ENCODE data around the gene PACSIN2. TPM values are rescaled to one million over a fixed set of nuclear protein-coding genes. Genes with fewer than 3 reads are reported as not detected.

The PACSIN2 gene
- polyA plus RNA-seq, 2 of the 4 experiments (the other 2 are of a cell fraction) = 60.3 to 94.0 TPM

DNA sequence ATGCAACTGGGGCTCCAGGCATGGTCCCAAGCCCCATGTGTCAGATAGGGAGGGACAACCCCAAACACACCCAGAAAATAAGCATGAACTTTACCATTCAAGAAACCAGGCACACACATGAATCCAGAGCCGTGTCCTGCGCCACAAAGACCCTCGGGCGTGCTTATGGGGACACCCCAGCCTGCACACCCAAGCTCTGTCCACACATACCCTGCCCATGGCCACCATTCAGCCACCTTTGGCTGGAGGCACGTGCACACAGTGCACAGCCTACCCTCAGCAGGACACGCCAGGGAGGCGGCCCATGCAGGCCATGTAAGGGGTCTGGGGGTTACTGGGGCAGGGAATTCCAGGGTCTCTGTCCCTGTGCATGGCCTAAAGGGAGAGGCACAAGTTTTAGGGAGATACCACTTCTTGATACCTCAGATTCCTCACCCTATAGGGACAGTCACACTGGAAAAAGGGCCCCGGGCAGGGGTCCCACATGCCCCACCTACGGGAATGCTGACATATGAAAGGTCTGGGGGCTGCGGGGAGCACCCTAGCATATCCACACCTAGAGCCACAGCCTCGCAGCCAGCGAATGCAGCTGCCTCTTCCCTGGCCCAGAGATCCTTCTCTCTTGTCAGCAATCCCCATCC, 20.6 kb downstream of the PACSIN2 start:
- TF ChIP-seq KDM1A (IDR thresholded peaks at IDR 0.05; ENCODE audit: low read depth) (no peak), POLR2A (IDR thresholded peaks at IDR 0.05; ENCODE audit: low read length) (0 out of 2 replicates have a peak, but pooled peaks have one; percentile 7), HDAC2 (IDR thresholded peaks at IDR 0.05) (no peak)
- TF ChIP-seq, protein P1, sequence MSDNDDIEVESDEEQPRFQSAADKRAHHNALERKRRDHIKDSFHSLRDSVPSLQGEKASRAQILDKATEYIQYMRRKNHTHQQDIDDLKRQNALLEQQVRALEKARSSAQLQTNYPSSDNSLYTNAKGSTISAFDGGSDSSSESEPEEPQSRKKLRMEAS (IDR thresholded peaks at IDR 0.05) = peak; percentile 32; the same call in 1 of the 2 replicates
- Histone ChIP-seq H3K27ac (peak overlapping the region; percentile 95 to 99), H3K4me2 (peak overlapping the region; percentile 100), H3K9me3 (no peaks in the 10 kb centered on the region), H3K4me1 (peaks cover 90% of the 10 kb centered on the region), H3K4me3 (peak overlapping the region; percentile 52)
- FAIRE-seq = no peak
- peak; percentile 10 to 35; a peak in 3 of 6 replicates for ATAC-seq
- WGBS (ENCODE audit: missing lambda C conversion rate) = 15% methylated on average over 5 of the region's 12 CpGs
- ChIA-PET POLR2A (interaction anchor here (0.9 to 3.0 kb wide), 2 partner anchors 9 to 21 kb away, joined by 3 to 25 read pairs; partner anchors contain the start of gene PACSIN2), CTCF (interaction anchor here (0.8 to 2.7 kb wide), 4 partner anchors 40 to 127 kb away, joined by 3 to 13 read pairs (median 4); no protein-coding TSS in a partner anchor)
- no peak for DNase-seq (ENCODE audit: low read depth in 1 of 2, low spot score in 1 of 2)

DNA sequence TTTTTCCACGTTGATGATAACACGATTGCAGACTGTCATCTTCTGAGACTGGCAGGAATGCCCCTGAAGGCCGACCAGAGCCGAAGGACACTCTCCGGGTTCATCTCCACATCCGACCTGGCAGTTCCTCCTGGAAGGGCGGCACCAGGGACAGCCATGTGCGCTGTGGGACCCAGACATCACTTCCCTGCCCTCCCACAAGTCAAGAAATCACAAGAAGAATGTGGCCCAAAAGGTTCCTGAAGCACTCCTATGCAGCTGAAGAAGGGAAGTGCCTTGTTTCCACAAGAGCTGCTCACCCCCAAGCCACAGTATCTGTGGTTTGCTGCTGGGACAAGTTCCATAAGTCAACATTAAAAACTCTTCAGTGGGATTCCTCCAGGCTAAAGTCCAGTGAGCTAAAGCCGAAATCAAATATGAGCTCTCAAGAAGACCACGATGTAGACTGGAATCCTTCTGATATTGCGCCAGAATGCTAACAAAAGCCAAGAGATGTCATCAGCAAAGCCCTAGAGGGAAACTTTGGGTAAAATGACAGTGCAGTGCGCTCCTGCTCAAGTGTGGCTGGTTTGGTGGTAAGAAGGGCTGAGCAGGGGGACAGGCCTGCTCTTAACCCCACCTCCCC, 21.2 kb downstream of the PACSIN2 start:
- 4% methylated on average over 12 of the region's 12 CpGs for WGBS (ENCODE audit: missing lambda C conversion rate)
- POLR2A ChIA-PET = interaction anchor here (1.1 to 3.0 kb wide), 2 partner anchors 8 to 21 kb away, joined by 3 to 25 read pairs; partner anchors contain the start of gene PACSIN2
- Histone ChIP-seq H3K4me2 (peak overlapping the region; percentile 100), H3K9me3 (no peaks in the 10 kb centered on the region), H3K4me3 (peak overlapping the region; percentile 52), H3K4me1 (peaks cover 90% of the 10 kb centered on the region), H3K27ac (peak overlapping the region; percentile 95 to 99)
- DNase-seq (ENCODE audit: low read depth in 1 of 2, low spot score in 1 of 2) (peak in 1 of 2 experiments; percentile 73), ATAC-seq (peak; percentile 25 to 36; a peak in 5 of 6 replicates), FAIRE-seq (no peak)
- CTCF ChIA-PET = interaction anchor here (0.9 to 1.4 kb wide), 4 partner anchors 40 to 126 kb away, joined by 3 to 6 read pairs (median 4); no protein-coding TSS in a partner anchor
- TF ChIP-seq PHF8 (IDR thresholded peaks at IDR 0.05; ENCODE audit: borderline replicate concordance, low read depth) = no peak
- no peak for TF ChIP-seq HOXA7 (CRISPR knock-in tag; IDR thresholded peaks at IDR 0.05)
- no peak for TF ChIP-seq ESRRA (IDR thresholded peaks at IDR 0.05; ENCODE audit: borderline replicate concordance, low read length)
- no peak for TF ChIP-seq ZSCAN20 (CRISPR knock-in tag; IDR thresholded peaks at IDR 0.05)
- TF ChIP-seq CEBPB (IDR thresholded peaks at IDR 0.05) = peak; percentile 64 to 83
- TF ChIP-seq EHF (CRISPR knock-in tag; IDR thresholded peaks at IDR 0.05) = no peak
- TF ChIP-seq, protein P2, sequence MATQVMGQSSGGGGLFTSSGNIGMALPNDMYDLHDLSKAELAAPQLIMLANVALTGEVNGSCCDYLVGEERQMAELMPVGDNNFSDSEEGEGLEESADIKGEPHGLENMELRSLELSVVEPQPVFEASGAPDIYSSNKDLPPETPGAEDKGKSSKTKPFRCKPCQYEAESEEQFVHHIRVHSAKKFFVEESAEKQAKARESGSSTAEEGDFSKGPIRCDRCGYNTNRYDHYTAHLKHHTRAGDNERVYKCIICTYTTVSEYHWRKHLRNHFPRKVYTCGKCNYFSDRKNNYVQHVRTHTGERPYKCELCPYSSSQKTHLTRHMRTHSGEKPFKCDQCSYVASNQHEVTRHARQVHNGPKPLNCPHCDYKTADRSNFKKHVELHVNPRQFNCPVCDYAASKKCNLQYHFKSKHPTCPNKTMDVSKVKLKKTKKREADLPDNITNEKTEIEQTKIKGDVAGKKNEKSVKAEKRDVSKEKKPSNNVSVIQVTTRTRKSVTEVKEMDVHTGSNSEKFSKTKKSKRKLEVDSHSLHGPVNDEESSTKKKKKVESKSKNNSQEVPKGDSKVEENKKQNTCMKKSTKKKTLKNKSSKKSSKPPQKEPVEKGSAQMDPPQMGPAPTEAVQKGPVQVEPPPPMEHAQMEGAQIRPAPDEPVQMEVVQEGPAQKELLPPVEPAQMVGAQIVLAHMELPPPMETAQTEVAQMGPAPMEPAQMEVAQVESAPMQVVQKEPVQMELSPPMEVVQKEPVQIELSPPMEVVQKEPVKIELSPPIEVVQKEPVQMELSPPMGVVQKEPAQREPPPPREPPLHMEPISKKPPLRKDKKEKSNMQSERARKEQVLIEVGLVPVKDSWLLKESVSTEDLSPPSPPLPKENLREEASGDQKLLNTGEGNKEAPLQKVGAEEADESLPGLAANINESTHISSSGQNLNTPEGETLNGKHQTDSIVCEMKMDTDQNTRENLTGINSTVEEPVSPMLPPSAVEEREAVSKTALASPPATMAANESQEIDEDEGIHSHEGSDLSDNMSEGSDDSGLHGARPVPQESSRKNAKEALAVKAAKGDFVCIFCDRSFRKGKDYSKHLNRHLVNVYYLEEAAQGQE (IDR thresholded peaks at IDR 0.05) = no peak
- TF ChIP-seq RFX5 (IDR thresholded peaks at IDR 0.05) = no peak
- peak in 1 of 2 experiments; percentile 29; a peak in 1 of 5 replicates for TF ChIP-seq JUN (IDR thresholded peaks at IDR 0.05)
- TF ChIP-seq HOXB5 (CRISPR knock-in tag; IDR thresholded peaks at IDR 0.05) = no peak
- TF ChIP-seq, protein P3, sequence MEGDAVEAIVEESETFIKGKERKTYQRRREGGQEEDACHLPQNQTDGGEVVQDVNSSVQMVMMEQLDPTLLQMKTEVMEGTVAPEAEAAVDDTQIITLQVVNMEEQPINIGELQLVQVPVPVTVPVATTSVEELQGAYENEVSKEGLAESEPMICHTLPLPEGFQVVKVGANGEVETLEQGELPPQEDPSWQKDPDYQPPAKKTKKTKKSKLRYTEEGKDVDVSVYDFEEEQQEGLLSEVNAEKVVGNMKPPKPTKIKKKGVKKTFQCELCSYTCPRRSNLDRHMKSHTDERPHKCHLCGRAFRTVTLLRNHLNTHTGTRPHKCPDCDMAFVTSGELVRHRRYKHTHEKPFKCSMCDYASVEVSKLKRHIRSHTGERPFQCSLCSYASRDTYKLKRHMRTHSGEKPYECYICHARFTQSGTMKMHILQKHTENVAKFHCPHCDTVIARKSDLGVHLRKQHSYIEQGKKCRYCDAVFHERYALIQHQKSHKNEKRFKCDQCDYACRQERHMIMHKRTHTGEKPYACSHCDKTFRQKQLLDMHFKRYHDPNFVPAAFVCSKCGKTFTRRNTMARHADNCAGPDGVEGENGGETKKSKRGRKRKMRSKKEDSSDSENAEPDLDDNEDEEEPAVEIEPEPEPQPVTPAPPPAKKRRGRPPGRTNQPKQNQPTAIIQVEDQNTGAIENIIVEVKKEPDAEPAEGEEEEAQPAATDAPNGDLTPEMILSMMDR (IDR thresholded peaks at IDR 0.05) = no peak
- TF ChIP-seq HOXB13 (CRISPR knock-in tag; IDR thresholded peaks at IDR 0.05; ENCODE audit: low read depth) = no peak
- TF ChIP-seq, protein P4, sequence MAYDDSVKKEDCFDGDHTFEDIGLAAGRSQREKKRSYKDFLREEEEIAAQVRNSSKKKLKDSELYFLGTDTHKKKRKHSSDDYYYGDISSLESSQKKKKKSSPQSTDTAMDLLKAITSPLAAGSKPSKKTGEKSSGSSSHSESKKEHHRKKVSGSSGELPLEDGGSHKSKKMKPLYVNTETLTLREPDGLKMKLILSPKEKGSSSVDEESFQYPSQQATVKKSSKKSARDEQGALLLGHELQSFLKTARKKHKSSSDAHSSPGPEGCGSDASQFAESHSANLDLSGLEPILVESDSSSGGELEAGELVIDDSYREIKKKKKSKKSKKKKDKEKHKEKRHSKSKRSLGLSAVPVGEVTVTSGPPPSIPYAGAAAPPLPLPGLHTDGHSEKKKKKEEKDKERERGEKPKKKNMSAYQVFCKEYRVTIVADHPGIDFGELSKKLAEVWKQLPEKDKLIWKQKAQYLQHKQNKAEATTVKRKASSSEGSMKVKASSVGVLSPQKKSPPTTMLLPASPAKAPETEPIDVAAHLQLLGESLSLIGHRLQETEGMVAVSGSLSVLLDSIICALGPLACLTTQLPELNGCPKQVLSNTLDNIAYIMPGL (CRISPR knock-in tag; IDR thresholded peaks at IDR 0.05; ENCODE audit: borderline replicate concordance) = no peak
- TF ChIP-seq, protein P1 (IDR thresholded peaks at IDR 0.05) = peak; percentile 56
- TF ChIP-seq HDAC2 (IDR thresholded peaks at IDR 0.05) = no peak
- TF ChIP-seq CBX8 (IDR thresholded peaks at IDR 0.05) = no peak
- TF ChIP-seq, protein P5, sequence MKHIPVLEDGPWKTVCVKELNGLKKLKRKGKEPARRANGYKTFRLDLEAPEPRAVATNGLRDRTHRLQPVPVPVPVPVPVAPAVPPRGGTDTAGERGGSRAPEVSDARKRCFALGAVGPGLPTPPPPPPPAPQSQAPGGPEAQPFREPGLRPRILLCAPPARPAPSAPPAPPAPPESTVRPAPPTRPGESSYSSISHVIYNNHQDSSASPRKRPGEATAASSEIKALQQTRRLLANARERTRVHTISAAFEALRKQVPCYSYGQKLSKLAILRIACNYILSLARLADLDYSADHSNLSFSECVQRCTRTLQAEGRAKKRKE (CRISPR knock-in tag; IDR thresholded peaks at IDR 0.05; ENCODE audit: low read depth) = no peak
- no peak for TF ChIP-seq FOSB (CRISPR knock-in tag; IDR thresholded peaks at IDR 0.05)
- no peak for TF ChIP-seq POLR2A (IDR thresholded peaks at IDR 0.05; ENCODE audit: low read length)
- no peak for TF ChIP-seq EHMT2 (IDR thresholded peaks at IDR 0.05; ENCODE audit: low read depth)
- TF ChIP-seq, protein P6, sequence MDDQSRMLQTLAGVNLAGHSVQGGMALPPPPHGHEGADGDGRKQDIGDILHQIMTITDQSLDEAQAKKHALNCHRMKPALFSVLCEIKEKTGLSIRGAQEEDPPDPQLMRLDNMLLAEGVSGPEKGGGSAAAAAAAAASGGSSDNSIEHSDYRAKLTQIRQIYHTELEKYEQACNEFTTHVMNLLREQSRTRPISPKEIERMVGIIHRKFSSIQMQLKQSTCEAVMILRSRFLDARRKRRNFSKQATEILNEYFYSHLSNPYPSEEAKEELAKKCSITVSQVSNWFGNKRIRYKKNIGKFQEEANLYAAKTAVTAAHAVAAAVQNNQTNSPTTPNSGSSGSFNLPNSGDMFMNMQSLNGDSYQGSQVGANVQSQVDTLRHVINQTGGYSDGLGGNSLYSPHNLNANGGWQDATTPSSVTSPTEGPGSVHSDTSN (IDR thresholded peaks at IDR 0.05) = no peak
- TF ChIP-seq CHD4 (IDR thresholded peaks at IDR 0.05; ENCODE audit: borderline replicate concordance) = no peak
- TF ChIP-seq RCOR1 (IDR thresholded peaks at IDR 0.05; ENCODE audit: low read depth, low read length) = no peak

Measured in A549 (cell line).